Neutrophil (primary cell): ENCODE measurements around the gene STAT3.
"Not testable (repeated sequence)": the region's sequence is repeated elsewhere in the genome, so short reads cannot be mapped to it uniquely, and the experiment has no call there.

Source experiments
- H3K27ac ChIP-seq: fragments of 200-600 bp; sonication (generic); 2 replicates; pipeline ENCODE4 v1.5.1; 2016; ENCODE audit warnings: mild to moderate bottlenecking, moderate library complexity
- H3K27me3 ChIP-seq: fragments of 200-600 bp; sonication (generic); 2 replicates; pipeline ENCODE4 v1.6.0; 2016; ENCODE audit warnings: mild to moderate bottlenecking
- H3K36me3 ChIP-seq: fragments of 200-600 bp; sonication (generic); 2 replicates; pipeline ENCODE4 v1.5.1; 2017
- H3K4me1 ChIP-seq, 2 experiments: fragments of 200-600 bp in 1 of 2; sonication (generic) in 1 of 2; 1 replicate in 1 of 2; 2 replicates in 1 of 2; pipeline versions ENCODE4 v1.5.1 to v1.6.1; 2013 to 2016; ENCODE audit warnings: low read depth in 1 of 2, low read length in 1 of 2, mild to moderate bottlenecking in 1 of 2, moderate library complexity in 1 of 2; ENCODE audit not compliant: control insufficient read depth in 1 of 2, insufficient read depth in 1 of 2
- H3K4me3 ChIP-seq, 2 experiments: fragments of 200-600 bp in 1 of 2; sonication (generic) in 1 of 2; 1 replicate in 1 of 2; 2 replicates in 1 of 2; pipeline ENCODE4 v1.5.1; 2013 to 2016; ENCODE audit warnings: low read depth in 1 of 2, low read length in 1 of 2, mild to moderate bottlenecking in 1 of 2, moderate library complexity in 1 of 2
- H3K9me3 ChIP-seq: fragments of 200-600 bp; sonication (generic); 2 replicates; pipeline ENCODE4 v1.5.1; 2016
- CTCF ChIP-seq: fragments of 200-600 bp; sonication (generic); IDR thresholded peaks from 2 replicates; pipeline ENCODE4 v1.5.1; 2016; ENCODE audit warnings: antibody characterized with exemption

Gene STAT3

GRCh38 chr17:42392692-42393415, 4.6 kb upstream of the STAT3 start:
- Histone ChIP-seq H3K27ac (peak overlapping the region; percentile 58), H3K27me3 (no peaks in the 10 kb centered on the region), H3K4me3 (no peak overlapping the region), H3K9me3 (no peaks in the 10 kb centered on the region), H3K4me1 (peaks cover 36 to 44% of the 10 kb centered on the region in 2 experiments), H3K36me3 (no peaks in the 10 kb centered on the region)
- TF ChIP-seq CTCF, result no peak

GRCh38 chr17:42391439-42391838, 3.2 kb upstream of the STAT3 start:
- not testable (repeated sequence) for H3K4me3 ChIP-seq, H3K9me3 ChIP-seq, H3K27me3 ChIP-seq, H3K27ac ChIP-seq, H3K36me3 ChIP-seq
- peaks cover 46 to 49% of the 10 kb centered on the region in 2 experiments for H3K4me1 ChIP-seq

- Histone ChIP-seq H3K4me1 (peaks cover 53 to 57% of the 10 kb centered on the region in 2 experiments), H3K27me3 (no peaks in the 10 kb centered on the region), H3K4me3 (peak overlapping the region in 1 of 2 experiments; percentile 99), H3K9me3 (no peaks in the 10 kb centered on the region), H3K36me3 (no peaks in the 10 kb centered on the region), H3K27ac (peak overlapping the region; percentile 98)
- no peak for TF ChIP-seq CTCF
Measured at GRCh38 chr17:42389899-42390298, 1.7 kb upstream of the STAT3 start.

- Histone ChIP-seq H3K36me3 (no peaks in the 10 kb centered on the region), H3K9me3 (no peaks in the 10 kb centered on the region), H3K27ac (peak overlapping the region; percentile 98), H3K4me1 (peaks cover 59 to 62% of the 10 kb centered on the region in 2 experiments), H3K4me3 (peak overlapping the region; percentile 63 to 99), H3K27me3 (no peaks in the 10 kb centered on the region)
- TF ChIP-seq CTCF, result no peak
Measured at GRCh38 chr17:42389135-42389417, 834 bp upstream of the STAT3 start.

- no peaks in the 10 kb centered on the region for H3K9me3 ChIP-seq
- H3K36me3 ChIP-seq, result peaks cover 3% of the 10 kb centered on the region
- H3K27ac ChIP-seq, result peak overlapping the region; percentile 98
- H3K4me1 ChIP-seq, result peaks cover 62 to 64% of the 10 kb centered on the region in 2 experiments
- no peak for TF ChIP-seq CTCF
- H3K27me3 ChIP-seq, result no peaks in the 10 kb centered on the region
- peak overlapping the region; percentile 88 to 99 for H3K4me3 ChIP-seq
Measured at GRCh38 chr17:42387661-42388380, 421 bp downstream of the STAT3 start.
